ENCODE data around the gene LY86. TPM values are rescaled to one million over a fixed set of nuclear protein-coding genes. Genes with fewer than 3 reads are reported as not detected.

LY86 gene
- total RNA-seq, 4 donors from 2014 or later = 1.2 to 2.8 TPM; not detected in 2

- Histone ChIP-seq H3K27ac (no peak overlapping the region), H3K36me3 (no peaks in the 10 kb centered on the region), H3K9me3 (no peaks in the 10 kb centered on the region), H3K27me3 (no peaks in the 10 kb centered on the region), H3K4me3 (replicated peaks in 1 of 3) (no peak overlapping the region), H3K4me1 (peaks cover 0 to 3% of the 10 kb centered on the region in 2 donors)
- intact Hi-C loops (cut with DNase I) = no loop called here
- TF ChIP-seq POLR2A (IDR thresholded peaks at IDR 0.05) (no peak), CTCF (IDR thresholded peaks at IDR 0.05) (no peak)
- no peak for DNase-seq
Measured at GRCh38 chr6:6650839-6651238, 62.3 kb downstream of the LY86 start.

- Histone ChIP-seq H3K9me3 (no peaks in the 10 kb centered on the region), H3K4me3 (replicated peaks in 1 of 3) (no peak overlapping the region), H3K27ac (no peak overlapping the region), H3K27me3 (no peaks in the 10 kb centered on the region), H3K36me3 (no peaks in the 10 kb centered on the region), H3K4me1 (peaks cover 0 to 3% of the 10 kb centered on the region in 2 donors)
- intact Hi-C loops (cut with DNase I) = no loop called here
- TF ChIP-seq POLR2A (IDR thresholded peaks at IDR 0.05) (no peak), CTCF (IDR thresholded peaks at IDR 0.05) (no peak)
- no peak for DNase-seq
Measured at GRCh38 chr6:6651335-6651734, 62.8 kb downstream of the LY86 start.

DNA sequence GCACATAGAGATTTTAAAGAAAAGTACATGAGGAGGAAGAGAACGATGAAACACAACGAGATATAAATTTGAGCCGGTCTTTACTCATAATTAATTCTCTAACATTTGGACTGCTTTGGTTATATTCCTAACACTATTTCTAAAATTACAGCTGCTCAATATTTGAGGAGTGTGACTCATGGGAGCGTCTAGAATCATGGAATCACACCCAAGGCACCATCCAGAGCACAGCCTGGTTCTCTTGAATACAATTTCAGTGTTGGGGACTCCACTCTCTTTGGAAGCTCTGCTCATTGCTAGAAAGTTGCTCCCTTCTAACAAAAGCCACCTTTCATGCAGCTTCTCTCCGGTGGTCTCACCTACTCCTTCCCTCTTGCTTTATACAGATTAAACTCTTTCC lies 64.4 kb downstream of the LY86 start:
- no peak overlapping the region for H3K27ac ChIP-seq
- H3K9me3 ChIP-seq = no peaks in the 10 kb centered on the region

DNA sequence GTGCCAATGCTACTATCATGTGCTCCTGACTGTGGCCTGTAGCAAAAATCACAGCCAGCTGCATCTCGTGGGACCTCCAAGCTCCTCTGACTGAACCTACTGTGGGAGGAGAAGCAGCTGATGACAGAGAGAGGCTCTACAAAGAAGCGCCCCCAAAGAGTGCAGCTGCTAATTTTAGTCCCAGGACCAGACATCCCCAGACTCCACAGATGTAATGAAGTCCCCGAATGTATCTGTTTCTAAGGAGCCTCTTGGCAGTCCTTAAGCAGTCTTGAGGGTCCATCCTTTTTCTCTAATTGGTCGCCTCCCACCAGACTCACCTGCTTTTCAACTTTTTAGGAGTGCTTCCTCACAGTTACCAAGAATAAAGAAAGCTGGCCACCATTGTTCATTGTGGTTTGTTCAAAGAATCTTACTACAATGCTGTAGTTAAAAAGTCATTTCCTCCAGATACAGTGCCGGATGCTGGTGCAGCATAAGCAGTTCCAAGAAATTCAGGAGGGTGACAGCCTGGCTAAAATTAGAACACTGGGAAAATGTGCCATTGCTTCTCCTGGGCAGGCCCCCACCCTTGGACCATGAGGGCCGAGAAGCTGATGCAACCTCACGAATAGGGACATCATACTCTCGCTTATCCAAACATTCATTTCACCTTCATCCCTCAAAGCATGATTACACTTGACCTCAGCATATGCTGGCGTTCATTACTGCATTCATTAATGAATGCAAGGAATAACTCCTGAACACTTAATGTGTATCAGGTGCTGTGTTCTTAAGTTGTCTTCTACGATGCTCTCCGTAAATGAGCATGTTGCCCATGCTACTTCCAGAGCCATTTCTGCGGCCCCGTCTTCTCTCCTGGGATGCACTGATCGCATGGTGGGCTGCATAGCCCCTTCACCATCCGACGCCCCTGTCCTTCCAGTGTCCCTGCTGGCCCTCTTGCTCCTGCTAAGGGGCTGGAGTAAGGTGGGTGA lies 66.4 kb downstream of the LY86 start:
- 74 to 78% methylated on average over 16 of the region's 16 CpGs for WGBS, 2 donors
- H3K27ac ChIP-seq = peak overlapping the region in 1 of 3 donors; percentile 16

More for the DNA sequence above, 64.4 kb downstream of the LY86 start:
- H3K4me1 ChIP-seq = peaks cover 0 to 3% of the 10 kb centered on the region in 2 donors
- 93 to 94% methylated on average over 5 of the region's 5 CpGs for WGBS, 2 donors
- no peak overlapping the region for H3K4me3 ChIP-seq (replicated peaks in 1 of 3)
- H3K27me3 ChIP-seq = no peaks in the 10 kb centered on the region
- DNase-seq = no peak
- TF ChIP-seq CTCF (IDR thresholded peaks at IDR 0.05) (no peak), POLR2A (IDR thresholded peaks at IDR 0.05) (no peak)
- intact Hi-C loops (cut with DNase I) = no loop called here
- no peaks in the 10 kb centered on the region for H3K36me3 ChIP-seq

More for the DNA sequence above, 66.4 kb downstream of the LY86 start:
- no peaks in the 10 kb centered on the region for H3K27me3 ChIP-seq
- no peaks in the 10 kb centered on the region for H3K9me3 ChIP-seq
- intact Hi-C loops (cut with DNase I) = no loop called here
- no peaks in the 10 kb centered on the region for H3K36me3 ChIP-seq
- no peaks in the 10 kb centered on the region for H3K4me1 ChIP-seq
- no peak overlapping the region for H3K4me3 ChIP-seq (replicated peaks in 1 of 3)
- no peak for TF ChIP-seq CTCF (IDR thresholded peaks at IDR 0.05)
- no peak for TF ChIP-seq POLR2A (IDR thresholded peaks at IDR 0.05)
- DNase-seq = no peak

Data from thyroid gland (tissue), 4 donors.